ACC112 (cell line): ENCODE data around the gene LASP1.

Source experiments
- H2AFZ ChIP-seq: fragments of 200-600 bp; sonication (generic); one replicate; pipeline ENCODE4 v1.6.0; 2017; ENCODE audit warnings: antibody characterized with exemption, low read length; ENCODE audit not compliant: unreplicated experiment
- H3K27ac ChIP-seq: fragments of 200-600 bp; sonication (generic); 2 replicates; pipeline ENCODE4 v1.5.1; 2014; ENCODE audit warnings: low read depth, mild to moderate bottlenecking, antibody characterized with exemption, low read length, moderate library complexity
- H3K27me3 ChIP-seq: fragments of 200-600 bp; sonication (generic); 2 replicates; pipeline ENCODE4 v1.6.1; 2014; ENCODE audit warnings: mild to moderate bottlenecking, antibody characterized with exemption, low read length, moderate library complexity, mixed read lengths; ENCODE audit not compliant: insufficient read depth
- H3K36me3 ChIP-seq: fragments of 200-600 bp; sonication (generic); 2 replicates; pipeline ENCODE4 v1.6.1; 2016; ENCODE audit warnings: mild to moderate bottlenecking, antibody characterized with exemption, low read length, moderate library complexity, mixed read lengths; ENCODE audit not compliant: insufficient read depth
- H3K4me1 ChIP-seq: fragments of 200-600 bp; sonication (generic); one replicate; pipeline ENCODE4 v1.6.1; 2016; ENCODE audit warnings: low read length, mixed read lengths; ENCODE audit not compliant: insufficient read depth, unreplicated experiment, control insufficient read depth
- H3K4me3 ChIP-seq: fragments of 200-600 bp; sonication (generic); 2 replicates; pipeline ENCODE4 v1.5.1; 2014; ENCODE audit warnings: mild to moderate bottlenecking, low read depth, low read length
- H3K79me2 ChIP-seq: fragments of 200-600 bp; sonication (generic); one replicate; pipeline ENCODE4 v1.6.0; 2016; ENCODE audit warnings: low read length; ENCODE audit not compliant: control insufficient read depth, unreplicated experiment, insufficient read depth

The LASP1 gene

GRCh38 chr17:38869526-38870258, at the start of gene LASP1:
LASP1 (plus strand) TSS chr17:38870058; CDS start chr17:38870190, 132 bp downstream.
- Histone ChIP-seq H3K4me3 (peak within 1 kb of the TSS; percentile 99), H3K79me2 (peaks cover 46% of the 10 kb centered on the region), H3K4me1 (peaks cover 37% of the 10 kb centered on the region), H2AFZ (peak within 1 kb of the TSS; percentile 70), H3K36me3 (peaks cover 5% of the 10 kb centered on the region; the same call in 1 of the 2 replicates), H3K27ac (peak within 1 kb of the TSS; percentile 79), H3K27me3 (no peaks in the 10 kb centered on the region)

DNA sequence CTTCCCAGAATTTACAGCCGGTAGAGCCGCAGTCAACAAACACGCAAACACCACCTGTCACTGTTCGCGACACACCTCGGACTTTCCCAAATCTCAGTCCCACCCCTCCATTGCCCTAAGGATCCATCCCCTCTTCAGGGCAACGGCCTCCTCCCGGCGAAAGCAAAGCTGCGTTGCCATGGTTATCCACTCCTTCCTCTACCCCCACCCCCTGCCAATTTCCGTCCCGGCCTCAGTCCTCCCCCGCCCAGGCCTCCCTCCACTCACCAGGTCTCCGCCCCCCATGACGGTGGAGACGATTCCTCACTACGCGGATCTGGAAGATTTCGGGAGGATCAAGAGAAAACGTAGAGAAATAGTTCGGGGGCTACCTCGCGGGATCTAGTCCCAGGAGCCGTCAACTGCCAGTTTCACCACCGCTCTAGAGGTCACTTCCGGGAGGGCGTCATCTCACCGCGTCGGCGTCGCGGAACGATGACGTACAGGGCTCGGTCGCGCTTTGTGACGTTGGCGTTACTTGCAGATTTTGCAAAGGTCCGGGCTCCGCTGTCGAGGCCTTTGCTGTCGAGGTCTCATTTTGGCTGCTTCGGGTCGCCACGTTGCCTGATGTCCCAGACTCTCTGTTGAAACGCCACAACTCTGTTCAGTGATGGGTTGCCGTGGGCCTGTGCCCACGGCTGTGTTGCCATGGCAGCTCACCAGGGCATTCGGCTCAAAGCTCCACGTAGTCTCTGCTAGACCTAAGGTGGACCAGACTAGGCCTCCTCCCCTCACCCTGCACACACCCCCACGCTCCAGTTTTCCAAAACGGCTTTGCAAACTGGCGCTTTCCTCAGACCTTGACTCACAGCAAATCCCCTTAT, 44.7 kb upstream of the LASP1 start, which contains the start of gene CWC25:
TSS of gene CWC25 (minus strand) at position 423 of the 863 bp plus-strand sequence. CDS start at position 285, 138 bp downstream.
- Histone ChIP-seq H3K4me3 (peak within 1 kb of the TSS; percentile 95), H3K4me1 (peaks cover 9% of the 10 kb centered on the region), H3K27ac (peak within 1 kb of the TSS; percentile 93), H3K79me2 (peaks cover 29% of the 10 kb centered on the region), H2AFZ (peak within 1 kb of the TSS; percentile 33), H3K27me3 (no peaks in the 10 kb centered on the region), H3K36me3 (no peaks in the 10 kb centered on the region)

DNA sequence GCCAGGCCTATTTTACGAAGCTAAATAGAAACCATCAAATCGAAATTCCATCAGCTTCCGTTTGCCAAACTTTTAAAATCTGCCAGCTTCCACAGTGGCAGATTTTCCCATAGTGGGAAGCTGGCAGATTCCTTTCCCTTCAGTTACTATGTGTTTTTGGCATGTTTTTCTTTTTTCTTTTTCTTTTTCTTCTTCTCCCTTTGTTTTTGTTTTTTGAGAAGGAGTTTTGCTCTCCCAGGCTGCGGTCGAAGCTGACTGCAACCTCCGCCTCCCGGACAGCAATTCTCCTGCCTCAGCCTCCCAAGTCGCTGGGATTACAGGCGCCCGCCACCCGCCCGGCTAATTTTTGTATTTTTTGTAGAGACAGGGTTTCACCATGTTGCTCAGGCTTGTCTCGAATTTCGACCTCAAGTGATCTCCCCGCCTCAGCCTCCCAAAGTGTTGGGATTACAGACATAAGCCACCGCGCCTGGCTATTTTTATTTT, 44.1 kb upstream of the LASP1 start:
- H3K4me3 ChIP-seq = peak overlapping the region; percentile 95
- H2AFZ ChIP-seq = peak overlapping the region; percentile 33

GRCh38 chr17:38844261-38844757, 25.5 kb upstream of the LASP1 start:
- Histone ChIP-seq H3K4me3 (no peak overlapping the region), H3K79me2 (peaks cover 7% of the 10 kb centered on the region), H3K4me1 (no peaks in the 10 kb centered on the region), H3K36me3 (peaks cover 13% of the 10 kb centered on the region), H3K27me3 (no peaks in the 10 kb centered on the region), H2AFZ (no peak overlapping the region), H3K27ac (no peak overlapping the region)

More for the DNA sequence above, 44.1 kb upstream of the LASP1 start:
- Histone ChIP-seq H3K27ac (peak overlapping the region; percentile 93), H3K27me3 (no peaks in the 10 kb centered on the region), H3K79me2 (peaks cover 24% of the 10 kb centered on the region), H3K36me3 (no peaks in the 10 kb centered on the region), H3K4me1 (peaks cover 9% of the 10 kb centered on the region)

GRCh38 chr17:38848557-38848891, 21.3 kb upstream of the LASP1 start:
- Histone ChIP-seq H3K36me3 (peaks cover 44% of the 10 kb centered on the region), H3K4me3 (no peak overlapping the region), H3K79me2 (peaks cover 41% of the 10 kb centered on the region), H2AFZ (no peak overlapping the region), H3K27me3 (no peaks in the 10 kb centered on the region), H3K4me1 (peaks cover 10% of the 10 kb centered on the region), H3K27ac (no peak overlapping the region)

DNA sequence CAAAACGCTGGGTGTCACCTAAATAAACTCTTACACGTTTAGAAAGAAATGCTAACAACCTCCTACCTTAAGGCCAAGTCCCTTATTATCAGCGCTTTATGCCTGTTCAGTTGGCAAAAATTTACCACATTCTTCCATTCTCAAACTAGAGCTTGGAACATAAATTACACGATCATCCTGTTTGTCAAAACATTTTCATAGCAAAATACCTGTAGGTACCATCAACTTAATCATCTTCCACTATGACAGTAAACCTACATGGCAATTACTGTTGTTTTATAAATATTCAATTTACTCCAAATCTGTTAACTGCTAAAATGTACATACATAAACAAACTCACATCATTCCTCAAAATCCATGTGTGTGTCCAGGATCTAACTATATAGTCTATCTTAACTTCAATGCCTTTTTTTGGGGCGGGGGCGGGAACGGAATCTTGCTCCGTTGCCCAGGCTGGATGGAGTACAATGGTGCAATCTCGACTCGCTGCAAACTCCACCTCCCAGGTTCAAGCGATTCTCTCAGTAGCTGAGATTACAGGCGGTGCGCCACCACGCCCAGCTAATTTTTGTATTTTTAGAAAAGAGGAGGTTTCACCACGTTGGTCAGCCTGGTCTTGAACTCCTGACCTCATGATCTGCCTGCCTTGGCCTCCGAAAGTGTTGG, 20.8 kb upstream of the LASP1 start:
- H3K27ac ChIP-seq = no peak overlapping the region
- peaks cover 44% of the 10 kb centered on the region for H3K36me3 ChIP-seq
- peaks cover 41% of the 10 kb centered on the region for H3K79me2 ChIP-seq
- H3K4me1 ChIP-seq = peaks cover 10% of the 10 kb centered on the region
- H3K27me3 ChIP-seq = no peaks in the 10 kb centered on the region
- H2AFZ ChIP-seq = no peak overlapping the region
- no peak overlapping the region for H3K4me3 ChIP-seq

- H3K79me2 ChIP-seq = peaks cover 41% of the 10 kb centered on the region
- no peak overlapping the region for H3K27ac ChIP-seq
Measured at GRCh38 chr17:38850374-38850773, 19.5 kb upstream of the LASP1 start.

GRCh38 chr17:38851434-38851833, 18.4 kb upstream of the LASP1 start:
- Histone ChIP-seq H3K27ac (no peak overlapping the region), H3K79me2 (peaks cover 41% of the 10 kb centered on the region), H3K4me1 (peaks cover 10% of the 10 kb centered on the region), H3K36me3 (peaks cover 44% of the 10 kb centered on the region), H2AFZ (no peak overlapping the region), H3K27me3 (no peaks in the 10 kb centered on the region), H3K4me3 (peak overlapping the region; percentile 99)

More at GRCh38 chr17:38850374-38850773, 19.5 kb upstream of the LASP1 start:
- H3K4me1 ChIP-seq = peaks cover 10% of the 10 kb centered on the region
- H3K27me3 ChIP-seq = no peaks in the 10 kb centered on the region
- H2AFZ ChIP-seq = no peak overlapping the region
- peaks cover 44% of the 10 kb centered on the region for H3K36me3 ChIP-seq
- H3K4me3 ChIP-seq = peak overlapping the region; percentile 99

DNA sequence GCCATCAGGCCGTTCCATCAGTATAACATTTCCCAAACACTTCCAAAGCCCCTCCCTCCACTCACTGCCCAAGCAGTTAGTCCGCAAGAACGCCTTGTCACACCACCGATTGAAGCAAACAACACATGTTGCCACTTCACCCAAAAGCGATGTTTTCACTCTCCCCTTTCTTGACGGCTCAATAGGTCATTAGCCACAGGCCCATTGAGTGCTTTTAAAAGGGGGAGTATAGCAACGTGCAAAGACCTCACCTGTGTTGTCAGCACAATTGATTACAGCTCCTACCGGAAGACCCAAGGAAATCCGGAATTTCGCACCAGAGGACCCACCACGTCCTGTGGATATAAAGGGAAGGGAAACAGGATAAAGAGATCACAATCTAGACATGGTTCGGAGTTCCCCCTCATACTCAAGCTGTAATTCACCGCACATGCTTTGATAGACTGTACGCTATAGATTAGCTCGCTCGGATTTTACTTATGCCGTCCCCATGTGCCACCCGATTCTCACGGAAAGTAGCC, 17.0 kb upstream of the LASP1 start:
- peaks cover 10% of the 10 kb centered on the region for H3K4me1 ChIP-seq
- H3K79me2 ChIP-seq = peaks cover 41% of the 10 kb centered on the region
- H3K4me3 ChIP-seq = peak overlapping the region; percentile 99
- H3K36me3 ChIP-seq = peaks cover 40% of the 10 kb centered on the region
- H2AFZ ChIP-seq = no peak overlapping the region
- no peaks in the 10 kb centered on the region for H3K27me3 ChIP-seq
- peak overlapping the region; percentile 87 for H3K27ac ChIP-seq
